OCI-LY1 (cell line): ENCODE results near the gene PDCD6IP.

Experiments used
- H2AFZ ChIP-seq: fragments of 200-600 bp; sonication (generic), shearing (Covaris generic); 2 replicates; pipeline ENCODE4 v1.6.0; 2014; ENCODE audit warnings: antibody characterized with exemption, mild to moderate bottlenecking, low read length
- H3F3A ChIP-seq: fragments of 200-600 bp; sonication (generic), shearing (Covaris generic); 2 replicates; pipeline ENCODE4 v1.6.0; 2014; ENCODE audit warnings: mild to moderate bottlenecking, antibody characterized with exemption, low read length, moderate library complexity; ENCODE audit not compliant: insufficient read depth
- H3K27ac ChIP-seq: fragments of 200-600 bp; sonication (generic); 2 replicates; pipeline ENCODE4 v1.5.1; 2014; ENCODE audit warnings: low read length, mixed run types, mild to moderate bottlenecking, low read depth; ENCODE audit not compliant: poor library complexity, severe bottlenecking
- H3K27me3 ChIP-seq: fragments of 200-600 bp; sonication (generic); 2 replicates; pipeline ENCODE4 v1.6.0; 2014; ENCODE audit warnings: antibody characterized with exemption, mild to moderate bottlenecking, low read length, moderate library complexity; ENCODE audit not compliant: insufficient read depth
- H3K36me3 ChIP-seq: fragments of 200-600 bp; sonication (generic); 2 replicates; pipeline ENCODE4 v1.6.1; 2014; ENCODE audit warnings: mild to moderate bottlenecking, antibody characterized with exemption, low read length, moderate library complexity, mixed read lengths; ENCODE audit not compliant: insufficient read depth
- H3K4me1 ChIP-seq: fragments of 200-600 bp; sonication (generic); 2 replicates; pipeline ENCODE4 v1.5.1; 2014; ENCODE audit warnings: mild to moderate bottlenecking, low read length, moderate library complexity; ENCODE audit not compliant: insufficient read depth, severe bottlenecking
- H3K4me2 ChIP-seq: fragments of 200-600 bp; sonication (generic), shearing (Covaris generic); 2 replicates; pipeline ENCODE4 v1.6.1; 2014; ENCODE audit warnings: low read length
- H3K4me3 ChIP-seq: fragments of 200-600 bp; sonication (generic); 2 replicates; pipeline ENCODE4 v1.5.1; 2014; ENCODE audit warnings: low read length, low read depth, mild to moderate bottlenecking, mixed read lengths; ENCODE audit not compliant: poor library complexity, severe bottlenecking
- H3K79me2 ChIP-seq: fragments of 200-600 bp; shearing (Covaris generic); 2 replicates; pipeline ENCODE4 v1.6.1; 2016; ENCODE audit warnings: mixed run types, low read length, mixed read lengths; ENCODE audit not compliant: insufficient read depth
- H3K9ac ChIP-seq: fragments of 200-600 bp; sonication (generic), shearing (Covaris generic); 2 replicates; pipeline ENCODE4 v1.6.1; 2014; ENCODE audit warnings: mild to moderate bottlenecking, low read length, mixed read lengths
- H3K9me2 ChIP-seq: fragments of 200-600 bp; sonication (generic), shearing (Covaris generic); 2 replicates; pipeline ENCODE4 v1.6.1; 2014; ENCODE audit warnings: low read depth, mild to moderate bottlenecking, low read length, mixed read lengths
- H3K9me3 ChIP-seq: fragments of 200-600 bp; shearing (Covaris generic); 2 replicates; pipeline ENCODE4 v1.6.1; 2014; ENCODE audit warnings: low read length, mixed read lengths
- H4K20me1 ChIP-seq: fragments of 200-600 bp; sonication (generic), shearing (Covaris generic); 2 replicates; pipeline ENCODE4 v1.6.0; 2016; ENCODE audit warnings: mild to moderate bottlenecking, low read length; ENCODE audit not compliant: insufficient read depth
- EZH2 ChIP-seq: fragments of 200-600 bp; sonication (generic), shearing (Covaris generic); IDR thresholded peaks from 2 replicates; pipeline ENCODE4 v1.8.0; 2017; ENCODE audit warnings: borderline replicate concordance, mixed run types, mild to moderate bottlenecking, antibody characterized with exemption, low read length, moderate library complexity, mixed read lengths
- TF ChIP-seq, protein P1 (sequence below): fragments of 200-600 bp; sonication (generic), shearing (Covaris generic); IDR thresholded peaks from 2 replicates; pipeline ENCODE4 v1.5.1; 2017; ENCODE audit warnings: mild to moderate bottlenecking, antibody characterized with exemption, low read length, moderate library complexity, mixed read lengths

PDCD6IP gene

GRCh38 chr3:33884701-33885100 lies 86.3 kb downstream of the PDCD6IP start:
- no peak overlapping the region for H3K4me3 ChIP-seq
- H3K79me2 ChIP-seq, result no peaks in the 10 kb centered on the region
- H3K27ac ChIP-seq, result no peak overlapping the region
- H4K20me1 ChIP-seq, result no peaks in the 10 kb centered on the region
- no peaks in the 10 kb centered on the region for H3K36me3 ChIP-seq
- H3F3A ChIP-seq, result no peaks in the 10 kb centered on the region
- no peak overlapping the region for H2AFZ ChIP-seq
- peaks cover 7% of the 10 kb centered on the region for H3K4me1 ChIP-seq
- H3K27me3 ChIP-seq, result peaks cover 3% of the 10 kb centered on the region; the same call in 1 of the 2 replicates
- H3K9me2 ChIP-seq, result no peaks in the 10 kb centered on the region
- no peak overlapping the region for H3K4me2 ChIP-seq
- no peak overlapping the region for H3K9ac ChIP-seq
- no peaks in the 10 kb centered on the region for H3K9me3 ChIP-seq
- TF ChIP-seq EZH2, result no peak
- TF ChIP-seq, protein P1, sequence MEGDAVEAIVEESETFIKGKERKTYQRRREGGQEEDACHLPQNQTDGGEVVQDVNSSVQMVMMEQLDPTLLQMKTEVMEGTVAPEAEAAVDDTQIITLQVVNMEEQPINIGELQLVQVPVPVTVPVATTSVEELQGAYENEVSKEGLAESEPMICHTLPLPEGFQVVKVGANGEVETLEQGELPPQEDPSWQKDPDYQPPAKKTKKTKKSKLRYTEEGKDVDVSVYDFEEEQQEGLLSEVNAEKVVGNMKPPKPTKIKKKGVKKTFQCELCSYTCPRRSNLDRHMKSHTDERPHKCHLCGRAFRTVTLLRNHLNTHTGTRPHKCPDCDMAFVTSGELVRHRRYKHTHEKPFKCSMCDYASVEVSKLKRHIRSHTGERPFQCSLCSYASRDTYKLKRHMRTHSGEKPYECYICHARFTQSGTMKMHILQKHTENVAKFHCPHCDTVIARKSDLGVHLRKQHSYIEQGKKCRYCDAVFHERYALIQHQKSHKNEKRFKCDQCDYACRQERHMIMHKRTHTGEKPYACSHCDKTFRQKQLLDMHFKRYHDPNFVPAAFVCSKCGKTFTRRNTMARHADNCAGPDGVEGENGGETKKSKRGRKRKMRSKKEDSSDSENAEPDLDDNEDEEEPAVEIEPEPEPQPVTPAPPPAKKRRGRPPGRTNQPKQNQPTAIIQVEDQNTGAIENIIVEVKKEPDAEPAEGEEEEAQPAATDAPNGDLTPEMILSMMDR, result no peak

DNA sequence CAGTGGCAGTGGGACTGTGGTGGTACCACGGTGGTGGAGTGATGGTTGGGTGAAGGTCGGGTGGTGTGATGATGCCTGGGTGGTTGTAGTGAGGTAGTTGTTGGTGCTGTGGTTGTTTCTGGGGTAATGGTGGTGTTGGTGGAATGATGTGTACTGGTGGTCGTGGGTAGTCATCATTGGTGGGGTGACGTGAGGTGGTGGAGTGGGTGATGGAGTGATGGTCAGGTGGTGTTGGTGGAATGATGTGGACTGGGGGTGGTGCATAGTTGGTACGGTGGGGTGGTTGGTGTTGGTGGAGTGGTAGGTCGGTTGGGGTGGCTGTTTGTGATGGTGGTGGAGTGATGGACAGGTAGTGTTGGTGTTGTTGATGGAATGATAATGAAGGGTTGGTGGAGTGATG lies 87.1 kb downstream of the PDCD6IP start:
- no peak overlapping the region for H3K27ac ChIP-seq
- H3F3A ChIP-seq, result no peaks in the 10 kb centered on the region
- no peaks in the 10 kb centered on the region for H3K79me2 ChIP-seq
- no peak overlapping the region for H3K9ac ChIP-seq
- H2AFZ ChIP-seq, result no peak overlapping the region
- H3K9me3 ChIP-seq, result no peaks in the 10 kb centered on the region
- H3K4me3 ChIP-seq, result no peak overlapping the region
- no peaks in the 10 kb centered on the region for H4K20me1 ChIP-seq
- H3K4me1 ChIP-seq, result peaks cover 7% of the 10 kb centered on the region
- H3K9me2 ChIP-seq, result no peaks in the 10 kb centered on the region
- H3K4me2 ChIP-seq, result no peak overlapping the region
- H3K27me3 ChIP-seq, result peaks cover 3% of the 10 kb centered on the region; the same call in 1 of the 2 replicates
- TF ChIP-seq, protein P1, result no peak
- TF ChIP-seq EZH2, result no peak
- H3K36me3 ChIP-seq, result no peaks in the 10 kb centered on the region

- TF ChIP-seq, protein P1, result no peak
- no peak for TF ChIP-seq EZH2
- Histone ChIP-seq H2AFZ (no peak overlapping the region), H3K79me2 (no peaks in the 10 kb centered on the region)
Measured at GRCh38 chr3:33886015-33886414, 87.6 kb downstream of the PDCD6IP start.

More at GRCh38 chr3:33886015-33886414, 87.6 kb downstream of the PDCD6IP start:
- Histone ChIP-seq H3F3A (no peaks in the 10 kb centered on the region), H3K27ac (no peak overlapping the region), H3K4me2 (no peak overlapping the region), H3K9me3 (no peaks in the 10 kb centered on the region), H3K36me3 (no peaks in the 10 kb centered on the region), H3K27me3 (peaks cover 3% of the 10 kb centered on the region; the same call in 1 of the 2 replicates), H3K9me2 (no peaks in the 10 kb centered on the region), H3K4me1 (peaks cover 7% of the 10 kb centered on the region), H3K4me3 (no peak overlapping the region), H4K20me1 (no peaks in the 10 kb centered on the region), H3K9ac (no peak overlapping the region)
